Measurements from ENCODE around the gene AP2A2.

DNA sequence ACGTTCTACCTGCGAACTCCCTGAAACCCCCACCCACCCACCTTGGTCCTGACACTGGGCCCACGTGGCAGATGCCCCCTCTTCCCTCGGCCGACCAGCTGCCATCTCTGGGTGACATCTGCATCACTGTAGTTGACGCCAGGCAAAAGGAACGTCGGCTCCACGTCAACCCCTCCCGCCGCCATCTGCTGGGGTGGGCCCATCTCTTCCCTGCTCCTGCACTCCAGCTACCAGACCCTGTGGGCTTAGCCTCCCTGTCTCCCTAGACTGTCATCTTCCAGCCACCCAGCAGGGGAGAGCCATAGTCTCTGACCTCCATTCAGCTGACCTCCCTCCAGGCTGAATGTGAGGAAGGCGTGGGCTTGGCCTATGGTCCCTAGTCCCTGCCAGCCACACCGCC is 36.4 kb upstream of the AP2A2 start:
- TF ChIP-seq, protein P1, sequence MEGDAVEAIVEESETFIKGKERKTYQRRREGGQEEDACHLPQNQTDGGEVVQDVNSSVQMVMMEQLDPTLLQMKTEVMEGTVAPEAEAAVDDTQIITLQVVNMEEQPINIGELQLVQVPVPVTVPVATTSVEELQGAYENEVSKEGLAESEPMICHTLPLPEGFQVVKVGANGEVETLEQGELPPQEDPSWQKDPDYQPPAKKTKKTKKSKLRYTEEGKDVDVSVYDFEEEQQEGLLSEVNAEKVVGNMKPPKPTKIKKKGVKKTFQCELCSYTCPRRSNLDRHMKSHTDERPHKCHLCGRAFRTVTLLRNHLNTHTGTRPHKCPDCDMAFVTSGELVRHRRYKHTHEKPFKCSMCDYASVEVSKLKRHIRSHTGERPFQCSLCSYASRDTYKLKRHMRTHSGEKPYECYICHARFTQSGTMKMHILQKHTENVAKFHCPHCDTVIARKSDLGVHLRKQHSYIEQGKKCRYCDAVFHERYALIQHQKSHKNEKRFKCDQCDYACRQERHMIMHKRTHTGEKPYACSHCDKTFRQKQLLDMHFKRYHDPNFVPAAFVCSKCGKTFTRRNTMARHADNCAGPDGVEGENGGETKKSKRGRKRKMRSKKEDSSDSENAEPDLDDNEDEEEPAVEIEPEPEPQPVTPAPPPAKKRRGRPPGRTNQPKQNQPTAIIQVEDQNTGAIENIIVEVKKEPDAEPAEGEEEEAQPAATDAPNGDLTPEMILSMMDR (IDR thresholded peaks at IDR 0.05), result no peak
- no peak for TF ChIP-seq POLR2A (IDR thresholded peaks at IDR 0.05; ENCODE audit: low read depth)
